Glomerular endothelial cell (primary cell): Measurements from ENCODE around the gene NIP7. TPM values are rescaled to one million over a fixed set of nuclear protein-coding genes. Genes with fewer than 3 reads are reported as not detected.

ENCODE experiments used
- DNase-seq: peaks from one replicate; pipeline ENCODE4 v3.0.0-alpha.2; 2011; ENCODE audit warnings: low read depth, low spot score; ENCODE audit errors: extremely low read depth
- total RNA-seq: library from RNA; depleted of rRNA; stranded (reverse); fragments of >200 nt; gene quantifications from 2 replicates; pipeline ENCODE4 v1.2.3, GENCODE V29; 2015

Gene NIP7
- total RNA-seq, 1 donor from 2014 or later, result 22.6 TPM

DNA sequence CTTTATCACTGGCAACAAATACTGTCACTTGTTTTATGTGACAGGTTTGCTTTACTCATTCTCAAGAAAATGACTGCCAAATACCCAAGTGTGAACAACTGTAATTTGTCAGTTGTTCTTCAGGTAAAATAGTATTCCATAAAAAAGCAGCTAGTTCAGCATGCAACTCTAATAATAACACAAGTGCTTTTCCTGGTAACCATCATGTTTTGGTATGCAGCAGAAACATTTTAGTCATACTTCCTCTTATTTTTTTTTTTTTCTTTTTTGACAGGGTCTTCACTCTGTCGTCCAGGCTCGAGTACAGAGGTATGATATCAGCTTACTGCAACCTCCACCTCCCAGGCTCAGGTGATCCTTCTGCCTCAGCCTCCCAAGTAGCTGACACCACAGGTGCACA, 41.7 kb downstream of the NIP7 start:
- DNase-seq, result no peak

DNA sequence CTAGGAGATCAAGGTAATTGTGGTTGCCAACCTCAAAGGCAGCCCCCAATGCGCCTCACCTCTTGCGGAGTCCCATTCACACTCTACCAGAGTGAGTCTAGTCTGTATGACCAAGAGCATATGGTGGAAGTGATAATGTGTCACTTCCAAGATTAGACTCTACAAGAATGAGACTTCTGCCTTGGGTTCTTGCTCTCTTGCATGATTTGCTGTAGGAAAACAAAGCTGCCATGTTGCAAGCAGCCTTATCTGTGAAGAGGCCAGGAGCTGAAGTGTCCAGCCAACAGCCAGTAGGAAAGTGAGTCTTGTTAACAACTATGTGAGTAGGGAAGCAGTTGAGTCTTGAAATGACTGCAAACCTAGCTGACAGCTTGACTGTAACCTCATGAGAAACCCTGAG, 42.8 kb downstream of the NIP7 start:
- no peak for DNase-seq

DNA sequence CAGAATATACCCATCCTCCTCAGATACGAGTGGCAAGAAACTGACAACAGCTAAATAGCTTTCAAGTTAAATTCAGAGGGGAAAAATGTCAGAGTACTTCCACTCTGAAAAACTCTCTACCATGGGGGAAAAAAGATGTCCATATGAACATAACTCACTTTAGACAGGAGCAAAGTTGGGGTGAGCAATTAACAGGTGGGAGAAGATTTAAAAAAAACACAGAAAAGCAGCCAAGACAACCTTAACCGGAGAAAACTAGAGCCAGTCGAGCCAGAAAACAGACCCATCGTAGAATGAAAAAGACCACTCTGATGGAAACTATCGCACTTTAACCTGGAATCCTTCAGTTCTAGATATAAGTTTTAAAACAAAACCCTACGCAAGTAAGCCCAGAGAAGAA, 45.4 kb downstream of the NIP7 start:
- DNase-seq, result no peak

- DNase-seq, result no peak
These were observed 47.0 kb downstream of the NIP7 start for GRCh38 chr16:69386596-69386995.

Other genes starting within 250 kb of the NIP7 start
- gene HAS3, start 234.1 kb upstream of the NIP7 start, total RNA-seq, result 0.70 and 6.2 TPM in 2 replicates
- gene CHTF8, start 207.2 kb upstream of the NIP7 start, total RNA-seq, result 109 and 118 TPM in 2 replicates
- 25.6 and 31.5 TPM in 2 replicates for gene UTP4, start 207.1 kb upstream of the NIP7 start, total RNA-seq
- gene SNTB2, start 152.6 kb upstream of the NIP7 start, total RNA-seq, result 51.4 and 85.3 TPM in 2 replicates
- gene VPS4A, start 28.4 kb upstream of the NIP7 start, total RNA-seq, result 35.7 and 46.0 TPM in 2 replicates
- gene PDF, start 9.2 kb upstream of the NIP7 start, total RNA-seq, result 22.2 and 24.4 TPM in 2 replicates
- 47.9 and 48.7 TPM in 2 replicates for gene COG8, start 208 bp upstream of the NIP7 start, total RNA-seq
- gene TMED6, start 12.0 kb downstream of the NIP7 start, total RNA-seq, result not detected in 2 replicates
- gene TERF2, start 46.2 kb downstream of the NIP7 start, total RNA-seq, result 17.7 and 19.0 TPM in 2 replicates
- gene CYB5B, start 84.8 kb downstream of the NIP7 start, total RNA-seq, result 102 and 165 TPM in 2 replicates
- 62.2 and 71.0 TPM in 2 replicates for gene NFAT5, start 226.2 kb downstream of the NIP7 start, total RNA-seq